ENCODE results near the gene CELF4.

CELF4 gene

GRCh38 chr18:37511721-37512298 lies 53.8 kb downstream of the CELF4 start:
- no peak for DNase-seq (ENCODE audit: low read depth)
- no peak for TF ChIP-seq CTCF (conservative IDR thresholded peaks at IDR 0.05; ENCODE audit: low read length)
- H3K4me3 ChIP-seq (ENCODE audit: low read length): no peak overlapping the region

GRCh38 chr18:37509600-37509999 lies 56.0 kb downstream of the CELF4 start:
- H3K4me3 ChIP-seq (ENCODE audit: low read length): no peak overlapping the region
- no peak for TF ChIP-seq CTCF (conservative IDR thresholded peaks at IDR 0.05; ENCODE audit: low read length)
- no peak for DNase-seq (ENCODE audit: low read depth)

GRCh38 chr18:37508207-37508606 lies 57.4 kb downstream of the CELF4 start:
- no peak for DNase-seq (ENCODE audit: low read depth)
- H3K4me3 ChIP-seq (ENCODE audit: low read length): no peak overlapping the region
- TF ChIP-seq CTCF (conservative IDR thresholded peaks at IDR 0.05; ENCODE audit: low read length): no peak

- DNase-seq (ENCODE audit: low read depth): no peak
- no peak for TF ChIP-seq CTCF (conservative IDR thresholded peaks at IDR 0.05; ENCODE audit: low read length)
- no peak overlapping the region for H3K4me3 ChIP-seq (ENCODE audit: low read length)
Measured at GRCh38 chr18:37507239-37507638, 58.4 kb downstream of the CELF4 start.

- TF ChIP-seq CTCF (conservative IDR thresholded peaks at IDR 0.05; ENCODE audit: low read length): no peak
- DNase-seq (ENCODE audit: low read depth): no peak
- no peak overlapping the region for H3K4me3 ChIP-seq (ENCODE audit: low read length)
Measured at GRCh38 chr18:37506001-37506400, 59.6 kb downstream of the CELF4 start.

- H3K4me3 ChIP-seq (ENCODE audit: low read length): no peak overlapping the region
- no peak for DNase-seq (ENCODE audit: low read depth)
- TF ChIP-seq CTCF (conservative IDR thresholded peaks at IDR 0.05; ENCODE audit: low read length): no peak
Measured at GRCh38 chr18:37505321-37505720, 60.3 kb downstream of the CELF4 start.

- DNase-seq (ENCODE audit: low read depth): no peak
- TF ChIP-seq CTCF (conservative IDR thresholded peaks at IDR 0.05; ENCODE audit: low read length): no peak
- no peak overlapping the region for H3K4me3 ChIP-seq (ENCODE audit: low read length)
Measured at GRCh38 chr18:37502601-37503000, 63.0 kb downstream of the CELF4 start.

All from AG10803 (cell line).